ENCODE results near the gene PVALEF. TPM values are rescaled to one million over a fixed set of nuclear protein-coding genes. Genes with fewer than 3 reads are reported as not detected.

Gene PVALEF
- total and polyA plus RNA-seq, 9 donors, result not detected

DNA sequence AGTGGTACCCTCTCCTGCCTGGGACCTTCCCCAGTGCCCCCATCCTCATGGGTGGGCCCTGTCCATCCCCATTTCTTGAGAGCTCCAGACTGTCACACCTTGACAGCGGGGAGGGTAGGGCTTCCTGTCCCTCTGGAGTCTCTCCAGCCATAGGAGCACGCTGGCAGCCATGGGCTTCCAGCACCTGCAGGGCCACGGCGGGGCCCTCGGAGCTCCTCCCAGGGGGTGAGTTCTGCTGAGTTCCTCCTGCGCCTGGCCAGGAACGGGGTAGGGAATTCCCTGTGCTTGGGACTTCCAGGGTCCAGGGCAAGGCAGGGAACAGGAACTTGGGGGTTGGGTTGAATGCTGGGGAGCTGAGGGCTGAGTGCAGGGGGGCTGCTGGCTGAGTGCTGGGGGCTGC, 23.7 kb downstream of the PVALEF start:
- DNase-seq, result no peak
- Histone ChIP-seq H3K4me1 (ENCODE audit: insufficient read depth) (no peaks in the 10 kb centered on the region), H3K4me3 (no peak overlapping the region), H3K36me3 (no peaks in the 10 kb centered on the region), H3K9me3 (no peaks in the 10 kb centered on the region), H3K27me3 (no peaks in the 10 kb centered on the region), H3K27ac (no peak overlapping the region)
- intact Hi-C loops (cut with DNase I), result no loop called here
- no peak for TF ChIP-seq POLR2A (IDR thresholded peaks at IDR 0.05)
- TF ChIP-seq, protein P1, sequence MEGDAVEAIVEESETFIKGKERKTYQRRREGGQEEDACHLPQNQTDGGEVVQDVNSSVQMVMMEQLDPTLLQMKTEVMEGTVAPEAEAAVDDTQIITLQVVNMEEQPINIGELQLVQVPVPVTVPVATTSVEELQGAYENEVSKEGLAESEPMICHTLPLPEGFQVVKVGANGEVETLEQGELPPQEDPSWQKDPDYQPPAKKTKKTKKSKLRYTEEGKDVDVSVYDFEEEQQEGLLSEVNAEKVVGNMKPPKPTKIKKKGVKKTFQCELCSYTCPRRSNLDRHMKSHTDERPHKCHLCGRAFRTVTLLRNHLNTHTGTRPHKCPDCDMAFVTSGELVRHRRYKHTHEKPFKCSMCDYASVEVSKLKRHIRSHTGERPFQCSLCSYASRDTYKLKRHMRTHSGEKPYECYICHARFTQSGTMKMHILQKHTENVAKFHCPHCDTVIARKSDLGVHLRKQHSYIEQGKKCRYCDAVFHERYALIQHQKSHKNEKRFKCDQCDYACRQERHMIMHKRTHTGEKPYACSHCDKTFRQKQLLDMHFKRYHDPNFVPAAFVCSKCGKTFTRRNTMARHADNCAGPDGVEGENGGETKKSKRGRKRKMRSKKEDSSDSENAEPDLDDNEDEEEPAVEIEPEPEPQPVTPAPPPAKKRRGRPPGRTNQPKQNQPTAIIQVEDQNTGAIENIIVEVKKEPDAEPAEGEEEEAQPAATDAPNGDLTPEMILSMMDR (IDR thresholded peaks at IDR 0.05), result no peak
- no peak for TF ChIP-seq EP300 (IDR thresholded peaks at IDR 0.05)
- 91 to 96% (median 94%) methylated on average over 7 of the region's 7 CpGs for WGBS, 3 donors

DNA sequence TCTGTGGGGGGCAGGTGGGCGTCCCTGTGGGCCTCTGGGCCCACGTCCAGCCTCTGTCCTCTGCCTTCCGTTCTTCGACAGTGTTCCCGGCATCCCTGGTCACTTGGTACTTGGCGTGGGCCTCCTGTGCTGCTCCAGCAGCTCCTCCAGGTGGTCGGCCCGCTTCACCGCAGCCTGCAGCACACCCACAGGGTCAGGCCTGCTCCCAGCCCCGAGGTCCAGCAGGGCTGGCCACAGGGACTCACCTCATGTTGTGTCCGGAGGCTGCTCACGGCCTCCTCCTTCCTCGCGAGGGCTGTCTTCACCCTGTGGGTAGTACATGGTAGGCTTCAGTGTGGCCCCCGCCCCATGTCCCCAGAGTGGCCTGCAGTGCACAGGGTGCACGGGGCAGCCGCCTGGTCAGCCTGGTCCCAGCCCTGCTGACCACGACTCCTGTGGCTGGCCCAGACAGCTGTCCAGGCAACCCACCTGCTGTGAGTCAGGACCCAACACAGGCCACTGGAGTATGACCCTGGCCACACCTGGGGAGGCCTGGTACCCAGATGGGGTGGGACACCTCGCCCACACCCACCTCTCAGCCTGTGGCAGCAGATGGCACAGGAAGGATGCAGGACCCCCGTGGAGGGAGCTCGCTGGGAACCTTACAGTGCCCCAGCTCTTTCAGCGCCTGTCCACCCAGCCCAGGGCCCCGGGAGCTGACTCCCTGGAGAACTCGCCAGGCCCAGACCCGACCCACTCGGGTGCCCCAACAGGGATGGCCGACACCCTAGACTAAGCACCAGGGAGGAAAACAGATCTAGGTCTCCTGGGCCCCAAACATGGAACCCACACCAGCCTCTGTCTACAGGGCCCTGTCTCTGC, 24.6 kb downstream of the PVALEF start:
- TF ChIP-seq, protein P1 (IDR thresholded peaks at IDR 0.05), result no peak
- TF ChIP-seq POLR2A (IDR thresholded peaks at IDR 0.05) (no peak), EP300 (IDR thresholded peaks at IDR 0.05) (no peak)
- intact Hi-C loops (cut with DNase I), result no loop called here
- Histone ChIP-seq H3K9me3 (no peaks in the 10 kb centered on the region), H3K4me1 (ENCODE audit: insufficient read depth) (no peaks in the 10 kb centered on the region), H3K27me3 (no peaks in the 10 kb centered on the region), H3K36me3 (no peaks in the 10 kb centered on the region), H3K4me3 (no peak overlapping the region), H3K27ac (no peak overlapping the region)
- DNase-seq, result no peak
- 77 to 82% (median 81%) methylated on average over 24 to 27 of the region's 27 CpGs for WGBS, 3 donors

DNA sequence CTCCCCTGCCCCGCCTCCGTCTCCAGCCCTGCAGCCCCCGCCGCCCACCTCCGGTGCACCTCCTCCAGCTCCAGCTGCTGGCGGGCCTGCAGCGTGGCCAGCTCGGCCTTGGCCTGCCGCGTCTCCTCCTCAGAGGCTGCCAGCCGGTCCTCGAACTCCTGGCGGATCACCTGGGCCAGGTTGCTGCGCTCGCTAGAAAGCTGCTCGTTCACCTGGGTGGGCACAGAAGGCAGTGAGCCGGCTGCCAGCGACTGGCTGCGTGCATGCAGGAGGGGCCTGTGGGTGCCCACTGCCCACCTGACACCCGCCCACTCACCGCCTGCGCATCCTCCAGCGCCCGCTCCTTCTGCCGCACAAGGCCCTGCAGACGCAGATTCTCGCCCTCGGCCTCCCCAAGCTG, 25.3 kb downstream of the PVALEF start:
- DNase-seq, result no peak
- Histone ChIP-seq H3K27me3 (no peaks in the 10 kb centered on the region), H3K4me1 (ENCODE audit: insufficient read depth) (no peaks in the 10 kb centered on the region), H3K27ac (no peak overlapping the region), H3K4me3 (no peak overlapping the region), H3K36me3 (no peaks in the 10 kb centered on the region), H3K9me3 (no peaks in the 10 kb centered on the region)
- no peak for TF ChIP-seq EP300 (IDR thresholded peaks at IDR 0.05)
- TF ChIP-seq, protein P1 (IDR thresholded peaks at IDR 0.05), result no peak
- no peak for TF ChIP-seq POLR2A (IDR thresholded peaks at IDR 0.05)
- intact Hi-C loops (cut with DNase I), result no loop called here
- WGBS, 3 donors, result 81 to 91% (median 83%) methylated on average over 28 of the region's 28 CpGs

DNA sequence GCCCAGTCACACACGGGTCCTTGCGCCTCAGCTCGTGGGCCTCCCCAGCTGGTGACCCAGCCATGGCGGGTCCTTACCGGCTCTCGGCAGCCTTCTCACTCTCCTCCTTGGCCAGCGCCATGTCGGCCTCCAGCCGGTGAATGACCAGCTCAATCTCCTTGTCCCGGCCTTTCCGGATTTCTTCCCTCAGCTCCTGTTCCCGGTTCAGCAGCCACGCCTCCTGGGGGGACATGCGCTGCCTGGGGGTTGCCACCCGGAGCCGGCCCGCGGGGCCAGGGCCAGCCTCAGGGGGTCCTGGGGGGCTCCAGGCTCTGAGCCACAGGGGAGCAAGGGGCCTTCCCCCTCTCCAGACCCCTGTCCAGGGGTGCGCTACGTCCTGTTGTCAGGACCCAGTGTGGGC, 25.8 kb downstream of the PVALEF start:
- intact Hi-C loops (cut with DNase I), result no loop called here
- DNase-seq, result no peak
- Histone ChIP-seq H3K27ac (no peak overlapping the region), H3K4me3 (no peak overlapping the region), H3K36me3 (no peaks in the 10 kb centered on the region), H3K4me1 (ENCODE audit: insufficient read depth) (no peaks in the 10 kb centered on the region), H3K27me3 (no peaks in the 10 kb centered on the region), H3K9me3 (no peaks in the 10 kb centered on the region)
- WGBS, 3 donors, result 83 to 87% (median 87%) methylated on average over 20 of the region's 20 CpGs
- TF ChIP-seq, protein P1 (IDR thresholded peaks at IDR 0.05), result no peak
- no peak for TF ChIP-seq EP300 (IDR thresholded peaks at IDR 0.05)
- no peak for TF ChIP-seq POLR2A (IDR thresholded peaks at IDR 0.05)
